HG02610 (cell line): ENCODE measurements around the gene TRIM8.

Experiments used
- ATAC-seq: cut with Tn5 transposase; IDR thresholded peaks from one replicate; pipeline ENCODE4 v1.9.1; 2021; ENCODE audit warnings: mild to moderate bottlenecking, moderate library complexity; ENCODE audit not compliant: unreplicated experiment

The TRIM8 gene

DNA sequence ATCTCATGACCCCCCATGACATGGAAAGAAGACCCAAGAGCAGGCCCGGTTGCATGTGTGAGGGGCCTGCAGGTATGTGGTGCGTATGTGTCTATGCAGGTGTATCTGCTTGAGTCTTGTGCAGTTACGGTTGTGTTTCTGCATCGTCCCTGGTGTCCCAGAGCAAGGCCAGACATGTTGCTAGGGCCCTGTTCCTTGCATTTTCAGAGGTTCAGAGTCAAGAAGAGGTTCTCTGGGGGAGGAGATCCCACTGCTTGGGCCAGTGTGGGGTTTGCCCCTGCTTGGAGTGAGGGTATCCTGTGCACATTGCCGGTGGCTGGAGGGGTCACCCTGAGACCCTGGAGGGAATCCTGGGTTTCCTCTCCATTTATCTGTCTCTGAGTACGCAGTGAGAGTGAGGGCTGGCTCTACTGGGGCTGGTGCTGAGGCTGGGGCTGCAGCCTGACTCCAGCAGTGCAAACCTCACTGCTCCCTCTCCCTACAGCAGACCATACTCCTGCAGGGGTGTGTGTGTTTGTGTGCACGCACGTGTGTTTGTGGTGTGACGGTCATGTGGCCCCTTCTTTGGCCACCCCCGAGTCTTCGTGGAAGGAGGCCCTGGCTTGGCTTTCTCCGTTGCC is 4.1 kb downstream of the TRIM8 start:
- ATAC-seq: no peak

DNA sequence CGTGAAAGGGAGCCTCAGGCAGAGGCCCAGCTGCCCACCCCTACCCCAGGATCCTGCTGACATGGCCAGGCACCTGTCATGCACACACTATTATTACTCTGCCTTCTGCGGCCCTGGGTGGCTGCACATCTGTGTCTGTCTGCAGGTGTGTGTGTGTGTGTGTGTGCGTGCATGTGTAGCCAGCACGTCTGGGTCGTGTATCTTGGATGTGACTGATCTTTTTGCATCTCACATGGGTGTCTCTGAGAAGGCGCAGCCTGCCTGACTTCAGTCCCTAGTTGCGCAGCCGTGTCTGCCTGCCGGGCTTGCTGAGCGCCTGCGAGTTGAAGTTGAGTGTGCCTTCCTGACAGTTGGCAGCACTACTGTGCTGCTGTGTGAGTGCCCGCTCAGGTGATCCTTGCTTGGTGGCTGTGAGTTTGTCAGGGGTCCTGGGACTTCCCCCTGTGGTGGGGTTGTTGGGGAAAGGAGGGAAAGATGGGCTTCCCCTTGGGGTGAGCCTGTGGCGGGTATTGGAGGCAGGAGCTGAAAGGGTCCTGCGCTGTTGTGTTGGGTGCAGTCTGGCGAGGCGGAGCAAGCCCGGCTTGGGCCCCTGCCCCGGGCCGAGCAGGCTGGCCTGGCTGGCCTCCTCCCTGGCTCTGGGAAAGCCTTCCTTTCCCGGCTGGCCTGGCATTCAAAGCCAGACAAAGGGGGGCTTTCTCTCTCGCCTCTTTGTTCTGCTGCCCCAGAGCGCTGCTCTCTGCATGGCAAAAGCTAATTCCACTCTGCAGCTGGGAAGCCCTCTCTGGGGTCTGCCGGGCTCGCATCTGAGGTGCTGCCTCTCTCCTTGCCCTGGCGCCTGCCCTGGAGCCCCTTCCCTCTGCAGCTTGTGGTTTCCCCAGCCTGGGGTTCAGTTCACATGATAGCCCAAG is 4.9 kb downstream of the TRIM8 start:
- no peak for ATAC-seq

DNA sequence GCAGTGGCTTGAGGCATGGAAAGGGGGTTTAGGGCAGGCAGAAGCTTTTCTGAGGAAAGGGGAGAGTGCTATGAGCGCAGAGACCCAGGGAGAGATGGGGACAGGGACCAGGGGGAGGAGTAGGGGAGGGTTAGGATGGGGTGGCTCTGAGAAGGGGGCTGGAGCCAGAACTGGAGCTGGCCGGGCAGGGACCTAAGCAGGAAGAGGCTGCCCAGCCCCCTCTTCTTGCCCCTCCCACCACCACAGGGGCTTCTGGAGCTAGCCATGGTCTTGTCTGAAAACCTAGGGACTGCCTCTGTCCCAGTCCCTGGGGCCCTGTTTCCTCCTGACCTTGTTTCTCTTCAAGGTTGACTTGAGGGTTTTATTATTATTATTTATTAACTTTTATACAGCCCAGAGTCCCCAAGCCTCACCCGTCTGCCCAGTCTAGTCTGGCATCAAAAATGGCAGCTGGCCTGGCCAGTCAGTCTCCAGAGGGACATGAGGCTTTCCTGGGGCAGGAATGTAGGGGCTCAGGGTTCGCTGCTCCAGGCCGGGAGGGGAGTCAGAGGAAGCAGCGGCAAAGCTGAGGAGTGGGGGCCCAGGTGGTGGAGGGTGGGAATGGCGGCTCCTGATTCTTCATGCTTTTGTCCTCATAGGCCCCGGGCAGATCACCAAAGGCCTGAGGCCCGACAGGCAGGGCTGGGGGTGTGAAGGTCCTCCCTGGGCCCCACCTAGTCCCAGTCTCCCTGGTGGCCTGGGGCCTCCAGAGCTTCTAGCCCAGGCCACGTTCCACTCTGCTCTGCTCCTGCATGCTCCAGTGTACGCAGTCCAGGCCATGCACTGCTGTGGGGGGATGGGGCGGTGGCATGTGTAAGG is 5.7 kb downstream of the TRIM8 start:
- ATAC-seq: no peak

DNA sequence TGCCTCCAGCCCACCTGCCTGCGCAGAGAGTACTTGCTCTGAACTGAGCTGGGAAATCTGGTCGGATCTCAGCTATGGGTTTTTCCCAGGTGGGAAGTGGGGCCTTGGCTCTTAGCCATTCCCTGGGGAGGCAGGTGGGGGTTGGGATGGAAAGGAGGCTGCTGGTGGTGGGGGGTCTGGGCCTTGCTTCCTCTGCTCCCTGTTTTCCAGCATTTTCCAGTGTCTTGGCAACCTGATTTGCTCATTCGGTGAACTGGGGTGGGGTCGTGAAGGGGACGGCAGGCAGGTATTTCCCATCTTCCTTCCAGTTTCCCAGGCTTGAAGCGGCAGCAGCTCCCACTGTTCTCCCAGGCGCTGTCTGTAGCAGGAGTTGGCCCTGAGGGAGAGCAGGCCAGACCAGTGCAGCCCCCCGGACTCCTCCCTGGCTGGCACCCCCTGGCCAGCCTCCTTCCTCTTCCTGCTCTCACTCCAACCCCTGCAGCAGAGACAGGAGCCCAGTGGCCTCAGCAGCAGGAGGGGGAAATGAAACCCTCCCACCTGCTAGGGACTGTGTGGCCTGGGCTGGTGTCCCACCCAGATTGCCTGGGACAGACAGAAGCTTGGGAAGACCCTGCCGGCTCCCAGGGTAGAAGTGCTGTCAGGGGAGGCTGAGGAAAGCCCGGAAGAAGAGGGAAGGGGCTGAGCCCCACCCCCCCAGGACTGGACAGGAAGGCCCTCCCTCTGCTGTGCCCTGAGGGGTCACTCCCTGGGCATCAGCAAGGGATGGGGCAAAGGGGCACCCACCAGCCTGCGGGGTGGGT is 6.6 kb downstream of the TRIM8 start:
- no peak for ATAC-seq

DNA sequence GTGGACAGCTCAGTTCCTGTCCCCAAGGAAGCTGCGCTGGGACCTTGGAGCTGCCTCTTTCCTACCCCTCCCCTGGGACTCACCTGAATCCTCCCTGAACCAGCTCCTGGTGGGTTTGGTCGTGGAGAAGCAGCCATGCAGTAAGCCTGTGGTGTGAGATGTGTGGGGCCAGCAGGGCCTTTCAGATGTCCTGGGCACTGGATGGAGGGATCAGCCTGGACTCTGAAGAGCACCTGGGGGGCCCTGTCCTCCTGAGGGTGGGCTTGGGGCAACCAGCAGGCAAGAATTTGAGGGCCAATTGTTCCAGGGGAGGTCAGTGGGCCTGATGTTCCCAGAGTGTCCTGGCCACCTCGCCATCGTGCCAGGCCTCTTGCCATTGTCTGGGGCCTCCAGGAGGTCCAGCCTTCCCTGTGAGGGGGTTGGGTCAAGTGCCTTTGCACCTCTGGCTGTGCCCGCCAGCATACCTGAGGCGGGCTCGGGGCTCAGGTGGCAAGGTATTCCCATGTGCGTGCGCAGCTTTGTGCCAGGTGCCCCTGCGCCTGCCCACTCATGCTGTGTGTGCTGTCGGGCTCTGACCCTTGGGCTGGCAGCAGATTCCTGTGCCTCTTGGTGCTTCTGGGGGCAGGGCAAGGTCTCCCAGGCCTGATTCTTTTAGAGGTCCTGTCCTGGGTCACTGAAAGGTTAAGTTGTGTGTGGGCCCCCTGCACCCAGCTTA is 7.3 kb downstream of the TRIM8 start:
- no peak for ATAC-seq

DNA sequence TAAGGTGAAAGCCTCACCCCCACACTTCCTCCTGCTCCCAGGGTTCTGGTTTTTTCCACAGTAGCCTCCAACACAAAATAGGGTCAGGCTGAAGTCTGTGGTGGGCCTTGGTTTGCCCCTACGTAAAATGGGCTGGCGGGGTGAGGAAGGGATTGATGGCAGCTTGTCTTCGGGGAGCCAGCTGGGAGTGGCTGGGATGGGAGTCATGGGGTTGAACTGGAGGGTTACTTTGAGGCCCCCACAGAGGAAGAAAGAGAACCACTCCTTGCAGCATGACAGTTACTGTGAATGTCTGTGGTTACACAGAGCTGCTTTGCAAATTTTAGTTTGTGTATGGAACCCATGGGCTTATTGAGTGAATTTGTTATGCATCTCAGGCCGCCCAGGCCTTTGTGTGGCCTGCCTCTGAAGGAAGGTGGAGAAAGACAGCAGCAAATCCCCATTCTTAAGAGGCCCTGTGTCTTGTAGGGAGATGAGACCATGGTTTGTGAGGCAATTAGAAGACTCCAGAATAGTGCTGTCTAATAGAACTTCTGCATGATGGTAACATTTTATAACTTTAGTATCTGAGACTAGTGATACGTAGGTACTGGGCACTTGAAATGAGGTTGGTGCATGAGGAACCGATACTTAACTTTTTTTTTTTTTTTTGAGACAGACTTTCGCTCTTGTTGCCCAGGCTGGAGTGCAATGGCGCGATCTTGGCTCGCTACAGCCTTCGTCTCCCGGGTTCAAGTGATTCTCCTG is 8.1 kb downstream of the TRIM8 start:
- peak; percentile 45 for ATAC-seq

DNA sequence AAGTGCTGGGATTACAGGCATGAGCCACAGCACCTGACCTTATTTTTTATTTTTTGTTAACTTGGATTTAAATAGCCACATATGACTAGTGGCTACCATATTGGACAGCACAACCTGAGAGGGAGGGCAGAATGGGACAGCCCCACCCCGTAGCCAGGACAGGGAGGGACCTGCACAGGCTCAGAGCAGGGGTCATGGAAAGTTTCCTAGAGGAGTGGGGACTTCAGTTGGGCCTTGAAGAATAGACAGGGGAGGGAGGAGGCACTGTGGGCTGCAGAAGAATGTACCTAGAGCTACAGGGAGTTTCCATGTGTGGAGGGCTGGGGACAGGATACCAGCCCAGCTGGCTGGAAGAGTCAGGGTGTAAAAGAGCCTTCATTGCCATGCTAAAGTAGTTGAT is 8.8 kb downstream of the TRIM8 start:
- ATAC-seq: no peak

DNA sequence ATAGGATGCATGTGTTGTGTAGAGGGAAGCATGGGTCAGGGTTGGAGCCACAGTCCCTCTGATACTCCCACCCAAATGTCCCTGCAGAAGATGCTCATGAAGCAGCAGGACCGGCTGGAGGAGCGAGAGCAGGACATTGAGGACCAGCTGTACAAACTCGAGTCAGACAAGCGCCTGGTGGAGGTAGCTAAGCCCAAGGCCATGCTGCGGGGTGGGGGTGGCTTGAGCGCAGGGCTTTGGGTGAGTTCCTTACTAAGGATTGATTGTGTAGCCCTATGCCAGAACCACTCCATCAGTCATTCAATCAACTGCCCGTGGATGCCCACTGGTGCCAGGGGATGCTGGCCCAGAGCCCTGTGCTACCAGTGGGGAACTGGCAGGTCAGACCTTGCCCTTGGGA is 10.3 kb downstream of the TRIM8 start:
- ATAC-seq: no peak

DNA sequence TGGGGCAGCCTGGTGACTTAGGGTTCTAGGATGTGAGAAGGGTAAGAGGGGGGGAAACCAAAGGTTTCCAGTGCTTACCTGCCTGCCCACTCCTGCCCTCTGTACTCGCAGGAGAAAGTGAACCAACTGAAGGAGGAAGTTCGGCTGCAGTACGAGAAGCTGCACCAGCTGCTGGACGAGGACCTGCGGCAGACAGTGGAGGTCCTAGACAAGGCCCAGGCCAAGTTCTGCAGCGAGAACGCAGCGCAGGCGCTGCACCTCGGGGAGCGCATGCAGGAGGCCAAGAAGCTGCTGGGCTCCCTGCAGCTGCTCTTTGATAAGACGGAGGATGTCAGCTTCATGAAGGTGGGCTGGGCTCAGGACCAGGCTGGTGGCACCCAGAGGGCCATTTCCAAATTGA is 10.7 kb downstream of the TRIM8 start:
- no peak for ATAC-seq

DNA sequence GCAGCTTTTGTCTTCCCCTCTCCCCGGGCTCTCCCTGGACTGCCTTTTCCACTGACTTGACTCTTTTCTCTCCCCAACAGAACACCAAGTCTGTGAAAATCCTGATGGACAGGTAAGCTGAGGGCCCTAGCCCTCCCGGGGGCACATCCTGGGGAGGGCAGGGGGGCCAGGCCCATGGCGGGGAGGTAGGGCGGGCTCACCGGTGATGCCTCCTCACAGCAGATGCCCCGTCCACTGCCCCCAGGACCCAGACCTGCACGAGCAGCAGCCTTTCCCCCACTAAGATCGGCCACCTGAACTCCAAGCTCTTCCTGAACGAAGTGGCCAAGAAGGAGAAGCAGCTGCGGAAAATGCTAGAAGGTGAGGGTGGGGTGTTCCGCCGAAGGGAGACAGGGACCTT is 11.7 kb downstream of the TRIM8 start:
- no peak for ATAC-seq

DNA sequence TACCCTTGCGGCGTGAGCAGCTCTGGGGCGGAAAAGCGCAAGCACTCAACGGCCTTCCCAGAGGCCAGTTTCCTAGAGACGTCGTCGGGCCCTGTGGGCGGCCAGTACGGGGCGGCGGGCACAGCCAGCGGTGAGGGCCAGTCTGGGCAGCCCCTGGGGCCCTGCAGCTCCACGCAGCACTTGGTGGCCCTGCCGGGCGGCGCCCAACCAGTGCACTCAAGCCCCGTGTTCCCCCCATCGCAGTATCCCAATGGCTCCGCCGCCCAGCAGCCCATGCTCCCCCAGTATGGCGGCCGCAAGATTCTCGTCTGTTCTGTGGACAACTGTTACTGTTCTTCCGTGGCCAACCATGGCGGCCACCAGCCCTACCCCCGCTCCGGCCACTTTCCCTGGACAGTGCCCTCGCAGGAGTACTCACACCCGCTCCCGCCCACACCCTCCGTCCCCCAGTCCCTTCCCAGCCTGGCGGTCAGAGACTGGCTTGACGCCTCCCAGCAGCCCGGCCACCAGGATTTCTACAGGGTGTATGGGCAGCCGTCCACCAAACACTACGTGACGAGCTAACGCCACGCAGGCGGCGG is 12.6 kb downstream of the TRIM8 start:
- no peak for ATAC-seq

DNA sequence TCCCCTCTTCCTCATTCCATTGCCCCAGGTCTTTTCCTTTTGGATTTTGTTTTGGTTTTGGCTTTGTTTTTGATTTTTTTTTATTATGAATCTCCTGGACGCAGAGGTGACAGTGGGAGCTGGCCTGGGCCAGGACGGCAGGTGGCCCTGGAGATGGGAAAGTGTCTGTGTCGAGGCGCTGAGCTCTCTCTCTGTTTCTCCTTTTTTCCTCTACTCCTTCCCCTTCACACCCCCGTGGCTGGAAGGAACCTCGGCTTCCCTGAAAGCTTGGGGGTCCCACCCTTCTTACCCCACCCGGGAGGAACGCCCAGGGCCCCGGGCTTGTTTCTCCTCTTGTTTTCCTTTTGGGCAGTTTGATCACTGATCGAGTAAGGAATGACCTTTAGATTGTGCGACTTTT is 13.2 kb downstream of the TRIM8 start:
- ATAC-seq: no peak

DNA sequence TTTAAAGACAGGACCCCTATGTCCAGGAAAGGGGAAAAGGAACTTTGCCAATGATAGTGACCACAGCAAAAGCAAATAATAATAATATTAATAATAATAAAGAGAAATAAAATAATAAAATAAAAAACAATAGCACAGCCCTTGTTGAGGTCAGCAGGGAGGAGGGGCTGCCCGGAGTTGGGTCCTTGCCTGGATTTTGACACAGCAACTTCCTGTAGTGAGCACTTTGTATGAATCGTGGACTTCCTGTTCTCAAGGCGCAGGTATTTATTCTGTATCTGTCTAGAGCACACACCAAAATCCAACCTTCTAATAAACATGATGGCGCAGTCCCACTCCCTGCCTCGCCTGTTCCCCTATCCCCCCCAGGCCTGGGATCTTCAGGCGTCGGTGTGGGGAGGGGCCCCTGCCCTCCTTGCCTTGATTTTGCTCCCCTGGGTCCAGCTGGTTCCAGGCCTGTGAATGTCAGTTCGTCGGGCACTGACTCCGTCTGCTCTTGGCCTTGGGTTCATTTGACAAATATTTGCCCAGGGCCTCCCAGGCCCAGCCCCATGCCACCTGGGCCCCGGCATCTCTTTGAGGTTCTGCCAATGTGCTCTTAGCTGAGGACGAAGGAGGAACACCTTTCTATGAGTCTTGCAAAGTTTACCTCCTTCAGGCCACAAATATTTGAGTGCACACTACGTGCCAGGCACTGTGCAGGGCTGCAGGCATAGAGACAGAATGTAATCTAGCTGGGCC is 13.9 kb downstream of the TRIM8 start:
- no peak for ATAC-seq

DNA sequence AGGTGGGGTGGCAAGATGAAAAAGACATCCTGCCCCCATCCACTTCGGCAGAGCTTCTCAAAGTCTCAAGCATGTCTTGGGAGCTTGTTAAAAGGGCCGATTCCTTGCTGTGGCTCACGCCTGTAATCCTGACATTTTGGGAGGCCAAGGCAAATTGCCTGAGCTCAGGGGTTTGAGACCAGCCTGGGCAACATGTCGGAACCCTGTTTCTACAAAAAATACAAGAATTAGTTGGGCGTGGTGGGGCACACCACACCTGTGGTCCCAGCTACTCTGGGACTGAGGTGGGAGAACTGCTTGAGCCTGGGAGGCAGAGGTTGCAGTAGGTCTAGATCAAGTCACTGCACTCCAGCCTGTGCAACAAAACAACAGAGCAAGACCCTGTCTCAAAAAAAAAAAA is 14.5 kb downstream of the TRIM8 start:
- no peak for ATAC-seq

DNA sequence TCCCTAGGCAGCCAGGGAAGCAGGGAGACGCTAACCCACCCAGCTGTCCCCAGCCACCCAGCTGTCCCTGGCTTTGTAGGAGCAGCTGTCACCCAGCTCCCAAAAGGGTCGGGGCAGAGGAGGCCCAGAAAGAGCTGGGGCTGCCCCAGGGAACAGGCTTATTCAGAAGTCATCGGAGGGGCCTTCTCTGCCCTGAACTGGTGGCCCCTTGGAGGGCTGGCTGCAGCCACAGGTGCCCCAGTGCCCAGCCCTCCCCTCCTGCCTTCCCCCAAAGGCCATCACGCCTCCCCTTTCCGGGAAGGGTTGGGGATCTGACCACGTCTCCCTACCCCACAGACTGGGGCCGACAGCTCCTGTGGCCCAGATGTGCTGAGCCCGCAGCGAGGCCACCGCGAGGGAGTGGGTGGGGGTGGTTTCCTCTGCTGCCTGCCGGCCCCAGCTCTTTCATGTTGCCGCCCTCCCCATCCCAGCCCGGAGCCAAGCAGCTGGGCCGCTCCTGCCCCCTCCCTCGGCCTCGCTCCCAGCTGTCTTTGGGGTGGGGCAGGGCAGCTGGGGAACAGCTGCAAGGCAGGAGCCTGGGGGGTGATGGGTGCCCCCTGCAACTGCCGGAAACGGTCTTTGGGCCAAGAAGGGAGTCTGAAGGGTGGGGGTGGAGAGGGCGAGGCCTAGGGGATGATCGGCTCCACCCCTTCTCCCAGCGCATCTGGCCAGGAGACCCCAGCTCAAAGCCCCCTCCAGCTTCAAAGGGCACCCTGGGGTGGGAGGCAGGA is 16.8 kb downstream of the TRIM8 start:
- peak; percentile 83 for ATAC-seq

DNA sequence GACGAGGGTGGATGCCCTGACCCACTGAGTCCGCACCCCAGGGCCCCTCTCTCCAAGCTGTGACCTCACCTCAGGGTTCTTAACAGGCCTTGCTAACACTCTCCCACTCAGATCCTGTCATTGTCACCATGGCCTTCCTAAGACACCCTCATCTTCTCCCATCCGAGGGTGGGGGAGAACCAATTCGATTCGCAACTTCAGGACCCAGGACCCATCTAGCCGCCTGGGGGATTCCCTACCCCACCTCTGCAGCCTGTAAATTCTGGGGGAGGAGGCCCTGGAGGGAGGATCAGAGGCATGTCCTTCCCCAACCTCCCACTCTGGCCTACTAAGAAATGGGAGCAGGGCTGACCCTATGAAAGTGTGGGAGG is 17.4 kb downstream of the TRIM8 start:
- no peak for ATAC-seq

DNA sequence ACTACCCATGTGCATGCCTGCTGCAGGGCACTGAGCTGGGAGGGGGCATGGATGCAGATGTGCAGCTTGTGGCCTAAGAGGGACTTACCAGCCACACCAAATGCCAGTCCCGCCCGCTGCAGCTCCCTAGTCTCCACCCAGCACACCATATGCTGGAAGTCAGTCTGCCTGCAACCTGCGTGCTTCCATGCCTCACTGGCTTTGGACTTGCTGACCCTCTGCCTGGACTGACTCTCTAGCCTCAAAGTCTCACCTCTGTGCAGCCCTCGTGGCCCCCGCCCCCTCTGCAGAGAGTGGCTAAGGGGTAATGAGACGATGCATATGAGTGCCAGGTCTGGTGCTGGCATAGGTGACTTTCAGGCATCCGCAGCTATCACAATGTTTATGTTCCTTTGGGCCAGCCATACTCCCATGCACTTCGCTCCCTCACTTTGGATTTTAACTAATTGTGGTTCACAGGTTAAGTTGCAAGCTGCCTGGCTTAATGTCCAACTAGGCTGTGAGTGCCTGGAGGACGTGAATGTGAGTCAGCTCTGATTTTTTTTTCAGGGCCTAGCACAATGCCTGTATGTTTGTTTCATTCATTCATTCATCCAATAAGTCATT is 21.7 kb downstream of the TRIM8 start:
- no peak for ATAC-seq
